Measurements from ENCODE around the gene LCN6.

- TF ChIP-seq EZH2 (conservative IDR thresholded peaks at IDR 0.05; ENCODE audit: low read depth, low read length) (no peak), MYC (CRISPR knock-in tag; IDR thresholded peaks at IDR 0.05; ENCODE audit: borderline replicate concordance) (no peak), SNRNP70 (IDR thresholded peaks at IDR 0.05; ENCODE audit: low read depth, low read length) (no peak), CTCF (CRISPR knock-in tag; IDR thresholded peaks at IDR 0.05) (no peak), PRDM15 (CRISPR knock-in tag; IDR thresholded peaks at IDR 0.05) (no peak)
Measured at GRCh38 chr9:136710543-136710942, 37.8 kb downstream of the LCN6 start.
